Hepatocyte (in vitro differentiated cells): Measurements from ENCODE around the gene ERCC3. TPM values are rescaled to one million over a fixed set of nuclear protein-coding genes. Genes with fewer than 3 reads are reported as not detected.
"Not testable (repeated sequence)": the region's sequence is repeated elsewhere in the genome, so short reads cannot be mapped to it uniquely, and the experiment has no call there.

ENCODE experiments used
- DNase-seq: peaks from one replicate; pipeline ENCODE4 v3.0.0-alpha.2; 2016; ENCODE audit warnings: low spot score
- H2AFZ ChIP-seq: fragments of 200-600 bp; sonication (generic); 2 replicates; pipeline ENCODE4 v1.6.0; 2016; ENCODE audit warnings: antibody characterized with exemption, mild to moderate bottlenecking
- H3K27ac ChIP-seq: fragments of 200-600 bp; sonication (generic); 2 replicates; pipeline ENCODE4 v1.5.1; 2016; ENCODE audit warnings: mild to moderate bottlenecking
- H3K27me3 ChIP-seq: fragments of 200-600 bp; sonication (generic); 2 replicates; pipeline ENCODE4 v1.6.1; 2016
- H3K36me3 ChIP-seq: fragments of 200-600 bp; sonication (generic); replicated peaks from 2 replicates; pipeline ENCODE4 v1.5.1; 2016; ENCODE audit warnings: low read depth; ENCODE audit not compliant: insufficient read depth
- H3K4me1 ChIP-seq: fragments of 200-600 bp; sonication (generic); 2 replicates; pipeline ENCODE4 v1.5.1; 2016; ENCODE audit warnings: mild to moderate bottlenecking, moderate library complexity; ENCODE audit not compliant: insufficient read depth
- H3K4me2 ChIP-seq: fragments of 200-600 bp; sonication (generic); 2 replicates; pipeline ENCODE4 v1.6.0; 2016
- H3K4me3 ChIP-seq: fragments of 200-600 bp; sonication (generic); 2 replicates; pipeline ENCODE4 v1.5.1; 2016; ENCODE audit warnings: mild to moderate bottlenecking
- H3K79me2 ChIP-seq: fragments of 200-600 bp; sonication (generic); 2 replicates; pipeline ENCODE4 v1.6.0; 2017; ENCODE audit warnings: mild to moderate bottlenecking
- H3K9me2 ChIP-seq: fragments of 200-600 bp; sonication (generic); replicated peaks from 2 replicates; pipeline ENCODE4 v1.6.0; 2017; ENCODE audit warnings: mild to moderate bottlenecking; ENCODE audit not compliant: insufficient read depth
- H3K9me3 ChIP-seq: fragments of 200-600 bp; sonication (generic); 2 replicates; pipeline ENCODE4 v1.5.1; 2016; ENCODE audit warnings: low read depth, mild to moderate bottlenecking
- H4K20me1 ChIP-seq: fragments of 200-600 bp; sonication (generic); 2 replicates; pipeline ENCODE4 v1.6.0; 2016; ENCODE audit warnings: mild to moderate bottlenecking; ENCODE audit not compliant: insufficient read depth, poor library complexity, severe bottlenecking
- CTCF ChIP-seq: fragments of 200-600 bp; sonication (generic); IDR thresholded peaks from 2 replicates; pipeline ENCODE4 v1.5.1; 2016; ENCODE audit warnings: antibody characterized with exemption, mild to moderate bottlenecking; ENCODE audit not compliant: poor library complexity
- EZH2 ChIP-seq: fragments of 200-600 bp; sonication (generic); IDR thresholded peaks from 2 replicates; pipeline ENCODE4 v1.6.1; 2016; ENCODE audit warnings: antibody characterized with exemption, mild to moderate bottlenecking, borderline replicate concordance
- EZH2phosphoT487 ChIP-seq: fragments of 200-600 bp; sonication (generic); IDR thresholded peaks from one replicate; pipeline ENCODE4 v1.6.1; 2018; ENCODE audit warnings: antibody characterized with exemption, mild to moderate bottlenecking, low read depth, moderate library complexity; ENCODE audit not compliant: unreplicated experiment, severe bottlenecking
- WGBS: methylation state at CpG from one replicate; pipeline ENCODE4 v1.1.6; 2016; ENCODE audit warnings: low lambda C conversion rate; ENCODE audit errors: missing lambda C conversion rate; 5-methylcytosine and 5-hydroxymethylcytosine counted together
- polyA plus RNA-seq: library from polyadenylated mRNA; unstranded; fragments of >200 nt; fragmentation: Nextera tagmentation; extraction: Ambion mirVana; gene quantifications from 2 replicates; pipeline ENCODE4 v1.2.1, GENCODE V29; 2016
- total RNA-seq: library from RNA; depleted of rRNA; stranded (reverse); fragments of >200 nt; gene quantifications from 2 replicates; pipeline ENCODE4 v1.2.3, GENCODE V29; 2014

Gene ERCC3
- total and polyA plus RNA-seq, 2 experiments from 2014 or later, result 40.7 to 43.5 TPM

- Histone ChIP-seq H3K79me2 (no peaks in the 10 kb centered on the region), H3K9me2 (no peaks in the 10 kb centered on the region), H4K20me1 (no peaks in the 10 kb centered on the region), H3K4me3 (no peak overlapping the region), H2AFZ (no peak overlapping the region), H3K4me1 (no peaks in the 10 kb centered on the region), H3K9me3 (no peaks in the 10 kb centered on the region), H3K27ac (no peak overlapping the region), H3K4me2 (no peak overlapping the region), H3K27me3 (no peaks in the 10 kb centered on the region), H3K36me3 (no peaks in the 10 kb centered on the region)
- no peak for DNase-seq
- WGBS, result 82% methylated on average over 7 of the region's 7 CpGs
- TF ChIP-seq EZH2phosphoT487 (no peak), EZH2 (no peak), CTCF (no peak)
Measured at GRCh38 chr2:127254386-127254981, 39.5 kb downstream of the ERCC3 start.

GRCh38 chr2:127241184-127241583 is 52.8 kb downstream of the ERCC3 start:
- not testable (repeated sequence) for H4K20me1 ChIP-seq, H3K4me2 ChIP-seq, H3K27me3 ChIP-seq, H3K36me3 ChIP-seq, H3K4me1 ChIP-seq, H3K79me2 ChIP-seq, H3K9me2 ChIP-seq, H3K9me3 ChIP-seq, DNase-seq, H3K27ac ChIP-seq, H2AFZ ChIP-seq, H3K4me3 ChIP-seq
- WGBS, result 72% methylated on average over 2 of the region's 2 CpGs

- no peaks in the 10 kb centered on the region for H3K4me1 ChIP-seq
- H3K9me2 ChIP-seq, result no peaks in the 10 kb centered on the region
- 100% methylated on average over 1 of the region's 1 CpG for WGBS
- no peaks in the 10 kb centered on the region for H3K27me3 ChIP-seq
- H3K36me3 ChIP-seq, result no peaks in the 10 kb centered on the region
- DNase-seq, result no peak
- H3K4me2 ChIP-seq, result no peak overlapping the region
- H3K4me3 ChIP-seq, result no peak overlapping the region
- no peaks in the 10 kb centered on the region for H3K79me2 ChIP-seq
- H3K27ac ChIP-seq, result no peak overlapping the region
- no peaks in the 10 kb centered on the region for H3K9me3 ChIP-seq
- H4K20me1 ChIP-seq, result no peaks in the 10 kb centered on the region
- TF ChIP-seq EZH2phosphoT487 (no peak), CTCF (no peak), EZH2 (no peak)
- H2AFZ ChIP-seq, result no peak overlapping the region
Measured at GRCh38 chr2:127239395-127239794, 54.5 kb downstream of the ERCC3 start.

- H3K4me1 ChIP-seq, H4K20me1 ChIP-seq: not testable (repeated sequence)
- 57% methylated on average over 2 of the region's 2 CpGs for WGBS
Measured at GRCh38 chr2:127237768-127238167, 56.2 kb downstream of the ERCC3 start.

More at GRCh38 chr2:127237768-127238167, 56.2 kb downstream of the ERCC3 start:
- not testable (repeated sequence) for H3K9me2 ChIP-seq, H2AFZ ChIP-seq, H3K9me3 ChIP-seq, H3K27me3 ChIP-seq, H3K36me3 ChIP-seq, H3K27ac ChIP-seq, H3K4me3 ChIP-seq, H3K4me2 ChIP-seq, DNase-seq, H3K79me2 ChIP-seq
